ENCODE data around the gene OR2H1.

Gene OR2H1

DNA sequence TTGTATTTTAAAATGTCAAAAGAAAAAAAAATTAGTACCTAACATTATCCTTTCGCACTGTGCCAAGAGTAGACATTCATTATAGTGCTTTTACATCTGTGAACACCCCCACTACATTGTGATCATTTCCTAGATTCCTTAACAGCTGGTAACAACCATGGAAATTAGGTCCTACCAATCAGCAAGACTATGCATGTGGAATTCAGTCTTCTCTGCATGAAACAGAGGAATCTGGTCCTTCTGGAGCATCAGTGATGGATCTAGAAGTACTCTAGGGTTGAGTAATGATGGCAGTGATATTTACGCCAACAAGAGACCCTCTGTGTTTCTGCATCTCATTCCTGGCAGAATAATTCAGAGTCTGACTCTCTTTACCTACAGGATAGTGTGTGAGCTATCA lies 32.8 kb upstream of the OR2H1 start:
- H3K4me3 ChIP-seq (ENCODE audit: low read depth, low read length, poor library complexity, severe bottlenecking), result no peak overlapping the region
- H3K27ac ChIP-seq (ENCODE audit: low read depth, low read length, poor library complexity, severe bottlenecking), result no peak overlapping the region
- H3K4me2 ChIP-seq (ENCODE audit: low read length), result no peak overlapping the region
- TF ChIP-seq, protein P1, sequence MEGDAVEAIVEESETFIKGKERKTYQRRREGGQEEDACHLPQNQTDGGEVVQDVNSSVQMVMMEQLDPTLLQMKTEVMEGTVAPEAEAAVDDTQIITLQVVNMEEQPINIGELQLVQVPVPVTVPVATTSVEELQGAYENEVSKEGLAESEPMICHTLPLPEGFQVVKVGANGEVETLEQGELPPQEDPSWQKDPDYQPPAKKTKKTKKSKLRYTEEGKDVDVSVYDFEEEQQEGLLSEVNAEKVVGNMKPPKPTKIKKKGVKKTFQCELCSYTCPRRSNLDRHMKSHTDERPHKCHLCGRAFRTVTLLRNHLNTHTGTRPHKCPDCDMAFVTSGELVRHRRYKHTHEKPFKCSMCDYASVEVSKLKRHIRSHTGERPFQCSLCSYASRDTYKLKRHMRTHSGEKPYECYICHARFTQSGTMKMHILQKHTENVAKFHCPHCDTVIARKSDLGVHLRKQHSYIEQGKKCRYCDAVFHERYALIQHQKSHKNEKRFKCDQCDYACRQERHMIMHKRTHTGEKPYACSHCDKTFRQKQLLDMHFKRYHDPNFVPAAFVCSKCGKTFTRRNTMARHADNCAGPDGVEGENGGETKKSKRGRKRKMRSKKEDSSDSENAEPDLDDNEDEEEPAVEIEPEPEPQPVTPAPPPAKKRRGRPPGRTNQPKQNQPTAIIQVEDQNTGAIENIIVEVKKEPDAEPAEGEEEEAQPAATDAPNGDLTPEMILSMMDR (IDR thresholded peaks at IDR 0.05; ENCODE audit: low read length), result no peak
- H3F3A ChIP-seq (ENCODE audit: insufficient read depth, low read length), result no peaks in the 10 kb centered on the region
- no peaks in the 10 kb centered on the region for H3K36me3 ChIP-seq (ENCODE audit: insufficient read depth, low read length)
- H3K4me1 ChIP-seq (ENCODE audit: insufficient read depth, low read length, severe bottlenecking), result no peaks in the 10 kb centered on the region
- 0 out of 2 replicates have a peak, but pooled peaks cover 2% of the 10 kb centered on the region for H3K9me3 ChIP-seq (ENCODE audit: low read length)
- H3K9ac ChIP-seq (ENCODE audit: low read length), result no peak overlapping the region
- no peaks in the 10 kb centered on the region for H3K9me2 ChIP-seq (ENCODE audit: low read depth, low read length)
- H4K20me1 ChIP-seq (ENCODE audit: insufficient read depth, low read length), result no peaks in the 10 kb centered on the region
- no peaks in the 10 kb centered on the region for H3K27me3 ChIP-seq (ENCODE audit: insufficient read depth, low read length)
- H2AFZ ChIP-seq (ENCODE audit: low read length), result no peak overlapping the region
- no peaks in the 10 kb centered on the region for H3K79me2 ChIP-seq (ENCODE audit: insufficient read depth, low read length)

DNA sequence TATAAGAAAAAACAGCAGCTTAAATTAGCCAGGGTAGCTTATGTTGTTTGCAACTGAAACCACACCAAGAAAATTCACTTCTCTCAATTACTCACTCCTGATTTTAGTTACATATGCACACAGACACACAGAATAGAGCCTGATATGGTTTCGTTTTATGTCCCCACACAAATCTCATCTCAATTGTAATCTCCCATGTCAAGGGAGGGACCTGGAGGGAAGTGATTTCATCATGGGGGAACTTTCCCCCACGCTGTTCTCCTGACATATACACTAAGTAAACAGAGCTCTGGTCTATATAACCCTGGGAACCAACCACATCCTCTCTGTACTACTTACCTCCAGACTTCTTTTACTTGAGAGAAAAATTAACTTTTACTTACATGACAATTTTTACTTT lies 32.4 kb upstream of the OR2H1 start:
- Histone ChIP-seq H2AFZ (ENCODE audit: low read length) (no peak overlapping the region), H3K27me3 (ENCODE audit: insufficient read depth, low read length) (no peaks in the 10 kb centered on the region), H3K79me2 (ENCODE audit: insufficient read depth, low read length) (no peaks in the 10 kb centered on the region), H3K4me3 (ENCODE audit: low read depth, low read length, poor library complexity, severe bottlenecking) (no peak overlapping the region), H3K9me3 (ENCODE audit: low read length) (0 out of 2 replicates have a peak, but pooled peaks cover 2% of the 10 kb centered on the region), H3K4me1 (ENCODE audit: insufficient read depth, low read length, severe bottlenecking) (no peaks in the 10 kb centered on the region), H3K9me2 (ENCODE audit: low read depth, low read length) (no peaks in the 10 kb centered on the region), H3K36me3 (ENCODE audit: insufficient read depth, low read length) (no peaks in the 10 kb centered on the region), H3K4me2 (ENCODE audit: low read length) (no peak overlapping the region), H4K20me1 (ENCODE audit: insufficient read depth, low read length) (no peaks in the 10 kb centered on the region), H3K27ac (ENCODE audit: low read depth, low read length, poor library complexity, severe bottlenecking) (no peak overlapping the region), H3F3A (ENCODE audit: insufficient read depth, low read length) (no peaks in the 10 kb centered on the region), H3K9ac (ENCODE audit: low read length) (no peak overlapping the region)
- TF ChIP-seq, protein P1 (IDR thresholded peaks at IDR 0.05; ENCODE audit: low read length), result no peak
- no peak for TF ChIP-seq EZH2 (IDR thresholded peaks at IDR 0.05; ENCODE audit: borderline replicate concordance, low read length)

DNA sequence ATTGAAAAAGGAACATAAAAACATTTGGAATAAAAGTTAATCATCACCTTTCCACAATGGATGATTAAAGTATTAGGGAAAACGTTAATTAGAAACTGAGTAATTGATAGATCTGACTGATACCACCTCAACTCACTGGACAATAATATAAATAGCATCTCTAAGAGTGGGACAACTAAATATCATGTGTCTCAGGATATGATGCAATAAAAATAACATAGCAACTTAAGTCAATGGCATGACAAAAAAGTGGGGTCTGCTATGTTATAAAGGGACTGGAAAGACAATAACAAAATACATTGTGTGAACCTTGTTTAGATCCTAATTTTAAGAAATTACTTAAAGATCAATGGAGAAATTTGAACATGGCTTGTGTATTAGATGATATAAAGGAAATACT lies 31.9 kb upstream of the OR2H1 start:
- TF ChIP-seq, protein P1 (IDR thresholded peaks at IDR 0.05; ENCODE audit: low read length), result no peak
- TF ChIP-seq EZH2 (IDR thresholded peaks at IDR 0.05; ENCODE audit: borderline replicate concordance, low read length), result no peak
- H3K9me2 ChIP-seq (ENCODE audit: low read depth, low read length), result no peaks in the 10 kb centered on the region
- no peaks in the 10 kb centered on the region for H3K27me3 ChIP-seq (ENCODE audit: insufficient read depth, low read length)
- H3K4me1 ChIP-seq (ENCODE audit: insufficient read depth, low read length, severe bottlenecking), result no peaks in the 10 kb centered on the region
- no peak overlapping the region for H3K9ac ChIP-seq (ENCODE audit: low read length)
- H3K79me2 ChIP-seq (ENCODE audit: insufficient read depth, low read length), result no peaks in the 10 kb centered on the region
- no peak overlapping the region for H3K4me2 ChIP-seq (ENCODE audit: low read length)
- no peaks in the 10 kb centered on the region for H3K36me3 ChIP-seq (ENCODE audit: insufficient read depth, low read length)
- H3K9me3 ChIP-seq (ENCODE audit: low read length), result 0 out of 2 replicates have a peak, but pooled peaks cover 2% of the 10 kb centered on the region
- no peak overlapping the region for H3K27ac ChIP-seq (ENCODE audit: low read depth, low read length, poor library complexity, severe bottlenecking)
- no peaks in the 10 kb centered on the region for H3F3A ChIP-seq (ENCODE audit: insufficient read depth, low read length)
- no peak overlapping the region for H3K4me3 ChIP-seq (ENCODE audit: low read depth, low read length, poor library complexity, severe bottlenecking)
- H4K20me1 ChIP-seq (ENCODE audit: insufficient read depth, low read length), result no peaks in the 10 kb centered on the region
- no peak overlapping the region for H2AFZ ChIP-seq (ENCODE audit: low read length)
